Glutamatergic neuron (in vitro differentiated cells): ENCODE data around the gene SMARCB1. TPM values are rescaled to one million over a fixed set of nuclear protein-coding genes. Genes with fewer than 3 reads are reported as not detected.

ENCODE experiments used
- DNase-seq: peaks from one replicate; pipeline ENCODE4 v3.0.0; 2022
- H3K27ac Mint-ChIP-seq: one replicate; pipeline ENCODE4 v1.8.0; 2020; ENCODE audit warnings: mild to moderate bottlenecking, mixed read lengths, inconsistent platforms; ENCODE audit not compliant: unreplicated experiment
- H3K27me3 Mint-ChIP-seq: one replicate; pipeline ENCODE4 v1.8.0; 2020; ENCODE audit warnings: mild to moderate bottlenecking, moderate library complexity, mixed read lengths, inconsistent platforms; ENCODE audit not compliant: unreplicated experiment
- H3K36me3 Mint-ChIP-seq: one replicate; pipeline ENCODE4 v1.8.0; 2020; ENCODE audit warnings: mild to moderate bottlenecking, mixed read lengths, inconsistent platforms; ENCODE audit not compliant: unreplicated experiment
- H3K4me1 Mint-ChIP-seq: one replicate; pipeline ENCODE4 v1.8.0; 2020; ENCODE audit warnings: mild to moderate bottlenecking, low read depth, mixed read lengths, inconsistent platforms; ENCODE audit not compliant: unreplicated experiment
- H3K4me3 Mint-ChIP-seq: one replicate; pipeline ENCODE4 v1.8.0; 2020; ENCODE audit warnings: mild to moderate bottlenecking, mixed read lengths, inconsistent platforms; ENCODE audit not compliant: unreplicated experiment
- H3K9me3 Mint-ChIP-seq: one replicate; pipeline ENCODE4 v1.8.0; 2020; ENCODE audit warnings: mild to moderate bottlenecking, moderate library complexity, mixed read lengths, inconsistent platforms; ENCODE audit not compliant: unreplicated experiment
- CTCF ChIP-seq: fragments of 200-600 bp; sonication (generic); IDR thresholded peaks from one replicate; pipeline ENCODE4 v1.5.0; 2021; ENCODE audit not compliant: partially characterized antibody, unreplicated experiment
- total RNA-seq: library from RNA; stranded (reverse); fragmentation: NEBNext Ultra II Directional; extraction: Animal tissue kit (Norgen Biotek cat#: 25700); gene quantifications from one replicate; pipeline ENCODE4 v1.2.1, GENCODE V29; 2021; ENCODE audit not compliant: unreplicated experiment

SMARCB1 gene
- total RNA-seq, 1 donor from 2014 or later = 227 TPM

- Mint-ChIP-seq H3K36me3 (peaks cover 8% of the 10 kb centered on the region), H3K27ac (peak overlapping the region; percentile 22), H3K27me3 (peaks cover 6% of the 10 kb centered on the region), H3K4me1 (peaks cover 3% of the 10 kb centered on the region), H3K9me3 (peaks cover 6% of the 10 kb centered on the region), H3K4me3 (no peak overlapping the region)
- no peak for DNase-seq
- TF ChIP-seq CTCF = no peak
Measured at GRCh38 chr22:23883658-23884057, 96.9 kb downstream of the SMARCB1 start.

GRCh38 chr22:23884140-23884539 is 97.4 kb downstream of the SMARCB1 start:
- peaks cover 8% of the 10 kb centered on the region for H3K36me3 Mint-ChIP-seq
- H3K27ac Mint-ChIP-seq = peak overlapping the region; percentile 22
- H3K27me3 Mint-ChIP-seq = peaks cover 6% of the 10 kb centered on the region
- H3K4me1 Mint-ChIP-seq = peaks cover 3% of the 10 kb centered on the region
- peaks cover 6% of the 10 kb centered on the region for H3K9me3 Mint-ChIP-seq
- no peak for TF ChIP-seq CTCF
- peak; percentile 79 for DNase-seq
- H3K4me3 Mint-ChIP-seq = no peak overlapping the region

Other genes starting within 250 kb of the SMARCB1 start
- gene IGLL1, start 206.7 kb upstream of the SMARCB1 start, total RNA-seq = not detected
- not detected for gene DRICH1, start 154.6 kb upstream of the SMARCB1 start, total RNA-seq
- not detected for gene RGL4, start 96.0 kb upstream of the SMARCB1 start, total RNA-seq
- 9.0 TPM for gene ZNF70, start 35.9 kb upstream of the SMARCB1 start, total RNA-seq
- not detected for gene VPREB3, start 32.5 kb upstream of the SMARCB1 start, total RNA-seq
- gene C22orf15, start 24.0 kb upstream of the SMARCB1 start, total RNA-seq = not detected
- gene CHCHD10, start 19.0 kb upstream of the SMARCB1 start, total RNA-seq = 35.9 TPM
- gene MMP11, start 14.1 kb upstream of the SMARCB1 start, total RNA-seq = 28.8 TPM
- 1.2 TPM for gene DERL3, start 52.0 kb downstream of the SMARCB1 start, total RNA-seq
- gene SLC2A11, start 70.9 kb downstream of the SMARCB1 start, total RNA-seq = 52.4 TPM
- 581 TPM for gene MIF, start 107.4 kb downstream of the SMARCB1 start, total RNA-seq
- 11.9 TPM for gene GSTT2B, start 174.2 kb downstream of the SMARCB1 start, total RNA-seq
- gene DDTL, start 179.9 kb downstream of the SMARCB1 start, total RNA-seq = 0.96 TPM
- gene DDT, start 187.5 kb downstream of the SMARCB1 start, total RNA-seq = 95.9 TPM
- gene GSTT2, start 193.2 kb downstream of the SMARCB1 start, total RNA-seq = 0.76 TPM
- not detected for gene GSTT4, start 218.5 kb downstream of the SMARCB1 start, total RNA-seq
- 72.5 TPM for gene CABIN1, start 224.3 kb downstream of the SMARCB1 start, total RNA-seq